HG02884 (cell line): ENCODE data around the gene MAP4K4.

Source experiments
- ATAC-seq: cut with Tn5 transposase; IDR thresholded peaks from one replicate; pipeline ENCODE4 v1.9.1; 2021; ENCODE audit warnings: mild to moderate bottlenecking, moderate library complexity; ENCODE audit not compliant: unreplicated experiment

Gene MAP4K4

GRCh38 chr2:101860157-101860556 lies 162.7 kb downstream of the MAP4K4 start:
- no peak for ATAC-seq

GRCh38 chr2:101860782-101861181 lies 163.3 kb downstream of the MAP4K4 start:
- ATAC-seq: no peak

- no peak for ATAC-seq
Observed at GRCh38 chr2:101861382-101861781, 163.9 kb downstream of the MAP4K4 start.

DNA sequence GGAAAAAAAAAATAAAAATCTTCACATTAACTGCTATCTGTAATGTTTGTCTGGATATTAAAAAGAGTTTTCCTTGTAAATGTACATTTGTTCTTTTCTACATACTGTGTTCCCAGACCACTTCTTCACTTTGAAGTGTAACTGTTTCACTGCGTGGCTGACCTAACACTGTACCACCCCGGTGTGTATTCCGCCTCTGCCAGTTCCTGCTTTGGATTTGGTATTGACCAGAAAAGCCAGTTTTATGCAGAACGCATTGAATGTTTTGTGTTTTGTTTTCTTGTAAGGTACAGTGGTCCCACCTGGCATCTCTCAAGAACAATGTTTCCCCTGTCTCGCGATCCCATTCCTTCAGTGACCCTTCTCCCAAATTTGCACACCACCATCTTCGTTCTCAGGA lies 166.0 kb downstream of the MAP4K4 start:
- no peak for ATAC-seq

DNA sequence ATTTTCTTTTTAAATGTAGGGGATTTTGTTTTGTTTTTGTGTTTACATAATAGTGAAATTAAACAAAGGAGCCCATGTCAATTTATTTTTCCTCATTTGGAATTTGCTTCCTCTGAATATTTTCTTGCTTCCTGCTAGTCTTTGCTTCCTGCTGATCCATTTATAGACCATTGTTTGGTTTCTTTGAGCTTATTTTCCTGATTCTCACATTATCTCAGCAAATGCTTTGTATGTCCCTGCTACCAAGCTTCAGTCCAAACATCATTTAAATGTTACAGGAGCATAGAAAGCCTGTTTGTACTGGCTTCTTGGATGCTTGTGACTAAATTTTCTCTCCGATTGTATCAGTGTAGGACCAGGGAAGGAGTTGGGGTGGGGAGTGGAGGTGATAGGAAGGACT lies 166.9 kb downstream of the MAP4K4 start:
- no peak for ATAC-seq

DNA sequence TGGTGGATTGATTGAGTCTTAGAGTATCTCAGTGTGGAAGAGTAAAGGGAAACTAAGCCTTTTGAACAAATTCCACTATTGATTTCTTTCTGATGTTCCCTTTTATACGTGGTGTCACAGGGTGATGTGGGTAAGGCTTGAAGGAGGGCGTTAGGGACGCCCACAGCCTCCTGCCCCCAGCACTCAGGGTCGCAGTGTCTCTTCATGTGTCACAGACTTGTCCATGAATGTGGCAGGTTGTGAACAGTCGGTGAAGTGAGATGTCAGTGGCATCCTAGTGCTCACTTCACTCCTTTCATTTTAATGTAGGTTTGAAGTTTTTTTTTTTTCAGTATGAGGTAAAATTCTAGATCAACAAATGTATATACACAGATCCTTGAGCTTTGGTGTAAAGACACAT lies 171.0 kb downstream of the MAP4K4 start:
- no peak for ATAC-seq

DNA sequence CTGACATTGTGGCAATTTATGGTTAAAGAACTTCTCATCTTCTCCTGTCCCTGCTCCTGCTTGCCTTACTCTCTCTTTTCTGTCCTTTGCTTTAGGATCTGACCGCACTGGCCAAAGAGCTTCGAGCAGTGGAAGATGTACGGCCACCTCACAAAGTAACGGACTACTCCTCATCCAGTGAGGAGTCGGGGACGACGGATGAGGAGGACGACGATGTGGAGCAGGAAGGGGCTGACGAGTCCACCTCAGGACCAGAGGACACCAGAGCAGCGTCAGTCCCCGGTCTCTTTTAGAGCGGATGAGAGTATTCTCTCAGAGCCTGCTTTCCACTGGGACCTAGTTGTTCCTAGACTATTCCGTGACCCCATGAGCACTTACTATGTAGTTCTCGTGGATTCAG lies 172.0 kb downstream of the MAP4K4 start:
- no peak for ATAC-seq

DNA sequence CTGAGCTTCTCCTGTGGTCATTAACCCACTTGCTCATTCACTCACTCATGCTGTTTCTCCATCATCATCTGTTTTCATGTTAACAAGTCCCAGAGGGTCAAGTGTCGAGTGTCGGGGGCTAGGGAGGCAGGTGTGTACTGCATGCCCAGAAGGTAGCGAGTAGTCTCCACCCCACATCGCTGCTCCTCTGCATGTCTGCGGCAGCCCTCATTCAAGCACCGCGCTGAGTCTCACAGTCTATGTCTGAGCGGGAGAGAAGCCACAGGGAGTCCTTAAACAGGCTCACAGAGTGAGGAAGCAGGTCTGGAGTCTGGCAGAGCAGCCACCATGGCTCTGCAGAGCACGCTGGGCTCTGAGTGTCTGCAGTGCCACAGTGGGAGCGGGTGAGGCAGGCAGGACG lies 172.9 kb downstream of the MAP4K4 start:
- ATAC-seq: no peak

DNA sequence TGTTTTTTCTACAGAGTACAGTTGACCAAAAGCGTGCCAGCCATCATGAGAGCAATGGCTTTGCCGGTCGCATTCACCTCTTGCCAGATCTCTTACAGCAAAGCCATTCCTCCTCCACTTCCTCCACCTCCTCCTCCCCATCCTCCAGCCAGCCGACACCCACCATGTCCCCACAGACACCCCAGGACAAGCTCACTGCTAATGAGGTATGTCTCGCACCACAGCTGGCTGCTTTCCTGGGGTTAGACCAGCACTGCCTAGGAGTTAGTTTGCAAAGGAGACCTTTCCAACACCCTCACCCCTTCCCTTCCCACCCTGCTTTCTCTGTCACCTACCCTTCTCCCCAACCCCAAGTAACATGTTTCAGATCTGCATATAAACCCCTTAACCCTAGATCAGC lies 174.0 kb downstream of the MAP4K4 start:
- no peak for ATAC-seq

- no peak for ATAC-seq
Observed at GRCh38 chr2:101872480-101872879, 175.0 kb downstream of the MAP4K4 start.

DNA sequence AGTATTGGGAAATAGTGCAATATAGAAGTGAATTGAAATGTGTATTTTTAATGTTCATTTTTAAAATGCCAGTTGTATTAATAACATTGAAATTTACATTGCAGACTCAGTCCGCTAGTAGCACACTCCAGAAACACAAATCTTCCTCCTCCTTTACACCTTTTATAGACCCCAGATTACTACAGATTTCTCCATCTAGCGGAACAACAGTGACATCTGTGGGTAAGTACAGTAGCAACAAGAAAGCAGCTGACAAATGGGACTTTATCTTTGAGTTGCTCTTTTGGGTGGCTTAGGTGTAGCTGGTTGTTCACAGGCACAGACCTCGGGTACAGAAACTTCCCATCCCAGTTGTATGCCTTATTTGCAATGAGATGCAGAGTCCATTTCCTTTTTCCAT lies 176.0 kb downstream of the MAP4K4 start:
- ATAC-seq: no peak

DNA sequence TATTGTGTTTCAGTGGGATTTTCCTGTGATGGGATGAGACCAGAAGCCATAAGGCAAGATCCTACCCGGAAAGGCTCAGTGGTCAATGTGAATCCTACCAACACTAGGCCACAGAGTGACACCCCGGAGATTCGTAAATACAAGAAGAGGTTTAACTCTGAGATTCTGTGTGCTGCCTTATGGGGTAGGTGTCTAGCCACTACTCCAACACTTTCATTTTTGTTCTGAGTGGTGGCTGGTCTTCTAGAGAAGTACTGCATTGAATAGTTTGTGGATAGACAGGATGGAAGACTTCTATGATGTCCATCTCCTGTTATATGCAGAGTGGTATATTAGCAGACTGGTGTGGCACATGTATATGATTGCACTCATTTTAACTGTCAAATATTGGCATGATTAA lies 176.6 kb downstream of the MAP4K4 start:
- no peak for ATAC-seq

GRCh38 chr2:101879466-101879865 lies 182.0 kb downstream of the MAP4K4 start:
- ATAC-seq: no peak

DNA sequence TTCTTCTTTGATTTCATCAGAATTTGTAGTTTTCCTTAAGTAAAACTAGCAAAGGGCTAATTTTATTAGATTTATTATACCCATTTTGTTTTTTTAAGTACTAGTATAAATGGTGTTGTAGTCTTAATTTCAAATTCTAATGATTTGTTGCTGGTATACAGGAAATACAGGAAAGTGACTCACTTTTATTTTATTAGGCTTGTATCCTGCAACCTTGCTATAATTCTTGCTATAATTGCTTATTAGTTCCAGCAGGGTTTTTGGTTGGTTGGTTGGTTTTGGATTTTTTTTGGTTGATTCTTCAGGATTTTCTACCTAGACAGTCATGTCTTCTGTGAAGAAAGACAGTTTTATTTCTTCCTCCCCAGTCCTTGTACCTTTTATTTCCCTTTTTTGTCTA lies 183.6 kb downstream of the MAP4K4 start:
- no peak for ATAC-seq

DNA sequence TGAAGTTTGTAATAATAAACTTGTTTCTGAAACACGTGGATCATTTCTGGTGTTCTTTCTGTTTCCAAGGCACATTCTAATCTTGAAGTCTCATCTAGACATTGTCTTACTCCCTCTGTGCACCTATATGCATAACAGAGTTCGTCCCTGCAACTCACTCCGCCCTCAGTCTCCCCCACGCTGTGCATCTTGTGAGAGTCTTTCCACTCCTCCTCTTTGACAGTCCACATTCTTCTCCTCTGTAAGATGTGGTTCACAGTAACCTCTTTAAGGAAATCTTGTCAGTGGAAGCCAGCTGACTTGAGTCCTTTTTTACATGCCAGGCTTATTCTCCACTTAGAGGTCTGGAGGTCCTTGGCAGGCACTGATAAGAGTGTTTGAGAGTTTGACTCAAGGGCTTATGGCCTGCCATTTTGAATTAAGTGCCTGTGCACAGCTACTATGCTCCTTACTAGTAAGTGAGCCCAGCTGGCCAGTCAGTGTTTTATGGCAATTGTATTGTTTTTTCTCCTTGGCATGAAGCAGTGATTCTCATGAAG lies 185.3 kb downstream of the MAP4K4 start:
- ATAC-seq: no peak

DNA sequence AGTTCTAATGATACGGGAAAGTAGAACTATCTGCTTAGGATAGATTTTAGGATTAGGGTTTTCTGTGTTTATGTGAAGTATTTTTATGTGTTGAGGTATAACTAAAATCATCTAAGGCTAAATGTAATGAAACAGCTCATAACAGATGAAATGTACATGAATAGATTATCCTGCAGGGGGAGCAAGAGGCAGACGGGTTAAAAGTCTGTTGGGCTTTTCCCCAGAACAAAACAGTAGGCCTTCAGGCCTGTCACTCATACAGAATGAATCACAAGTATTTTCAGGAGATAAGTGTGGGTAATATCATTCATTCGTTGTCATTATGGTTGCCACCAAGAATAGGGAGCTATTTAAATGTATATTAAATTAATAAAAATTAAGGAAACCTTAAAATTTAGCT lies 186.4 kb downstream of the MAP4K4 start:
- no peak for ATAC-seq

- ATAC-seq: no peak
Observed at GRCh38 chr2:101884423-101884822, 186.9 kb downstream of the MAP4K4 start.

DNA sequence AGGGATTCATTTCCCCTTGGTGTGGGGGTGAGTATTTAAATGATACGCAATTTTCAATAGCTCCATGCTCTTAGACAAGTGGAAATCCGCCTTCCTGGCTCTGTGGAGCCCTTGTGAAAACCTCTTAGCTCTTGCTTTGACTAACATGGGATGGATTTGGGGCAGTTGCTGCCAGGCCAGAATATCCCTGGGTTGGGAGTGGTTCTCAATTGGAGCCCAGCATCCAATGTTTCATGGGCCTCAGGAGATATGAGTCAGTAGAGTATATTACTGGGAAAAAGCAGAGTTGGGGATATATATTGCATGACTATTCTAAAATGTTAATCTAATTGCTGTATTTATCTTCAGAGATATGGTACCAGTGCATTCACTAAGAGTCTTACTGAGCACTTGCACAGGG lies 189.8 kb downstream of the MAP4K4 start:
- no peak for ATAC-seq

DNA sequence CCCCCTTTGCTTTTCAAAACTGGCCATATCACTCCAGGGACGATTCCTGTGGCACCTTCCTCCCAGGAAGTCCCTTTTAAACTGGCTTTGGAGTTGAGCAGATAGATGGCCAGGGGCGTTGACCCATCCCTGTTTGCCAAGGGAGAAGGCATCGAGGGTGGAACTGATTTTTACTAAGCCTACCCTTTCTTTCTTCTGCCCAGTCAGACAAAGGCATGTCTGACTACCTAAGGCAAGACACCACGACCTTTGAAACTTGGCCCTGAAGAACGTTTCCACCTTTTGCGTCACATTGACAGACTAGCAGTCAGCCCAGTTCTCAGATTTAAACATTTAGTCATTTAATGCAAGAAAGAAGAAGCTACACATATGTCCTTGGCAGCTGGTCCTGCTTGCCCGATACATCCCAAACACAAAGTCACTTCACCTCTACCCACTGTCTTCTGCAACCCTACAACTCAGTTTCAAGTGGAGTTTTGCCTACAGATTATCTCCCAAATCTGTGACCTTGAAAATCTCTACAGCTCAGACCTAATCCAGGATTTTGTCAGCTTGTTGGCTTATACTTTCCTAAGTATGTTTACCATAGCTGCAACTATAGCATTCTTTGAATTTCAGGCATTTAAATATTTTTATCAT lies 192.1 kb downstream of the MAP4K4 start:
- no peak for ATAC-seq

GRCh38 chr2:101892377-101892776 lies 194.9 kb downstream of the MAP4K4 start:
- no peak for ATAC-seq

DNA sequence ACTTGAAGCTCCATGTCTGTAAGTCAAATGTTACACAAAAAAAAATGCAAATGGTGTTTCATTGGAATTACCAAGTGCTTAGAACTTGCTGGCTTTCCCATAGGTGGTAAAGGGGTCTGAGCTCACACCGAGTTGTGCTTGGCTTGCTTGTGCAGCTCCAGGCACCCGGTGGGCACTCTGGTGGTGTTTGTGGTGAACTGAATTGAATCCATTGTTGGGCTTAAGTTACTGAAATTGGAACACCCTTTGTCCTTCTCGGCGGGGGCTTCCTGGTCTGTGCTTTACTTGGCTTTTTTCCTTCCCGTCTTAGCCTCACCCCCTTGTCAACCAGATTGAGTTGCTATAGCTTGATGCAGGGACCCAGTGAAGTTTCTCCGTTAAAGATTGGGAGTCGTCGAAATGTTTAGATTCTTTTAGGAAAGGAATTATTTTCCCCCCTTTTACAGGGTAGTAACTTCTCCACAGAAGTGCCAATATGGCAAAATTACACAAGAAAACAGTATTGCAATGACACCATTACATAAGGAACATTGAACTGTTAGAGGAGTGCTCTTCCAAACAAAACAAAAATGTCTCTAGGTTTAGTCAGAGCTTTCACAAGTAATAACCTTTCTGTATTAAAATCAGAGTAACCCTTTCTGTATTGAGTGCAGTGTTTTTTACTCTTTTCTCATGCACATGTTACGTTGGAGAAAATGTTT lies 196.3 kb downstream of the MAP4K4 start:
- no peak for ATAC-seq

GRCh38 chr2:101895039-101895438 lies 197.5 kb downstream of the MAP4K4 start:
- ATAC-seq: no peak
